Vagina (tissue), 2 donors: ENCODE data around the gene TAF7L. TPM values are rescaled to one million over a fixed set of nuclear protein-coding genes. Genes with fewer than 3 reads are reported as not detected.

Experiments
- DNase-seq, 2 donors: peaks; one replicate each; pipeline ENCODE4 v3.0.0-alpha.2; 2017; ENCODE audit errors: extremely low spot score in 2 of 2
- H3K27ac ChIP-seq: fragments of 200-600 bp; sonication (generic); one replicate; pipeline ENCODE4 v1.5.1; 2019
- H3K27me3 ChIP-seq: fragments of 200-600 bp; sonication (generic); one replicate; pipeline ENCODE4 v1.5.1; 2019
- H3K36me3 ChIP-seq, 2 donors: fragments of 200-600 bp; sonication (generic); one replicate each; pipeline ENCODE4 v1.5.1; 2017 to 2019
- H3K4me1 ChIP-seq: fragments of 200-600 bp; sonication (generic); one replicate; pipeline ENCODE4 v1.5.1; 2019
- H3K4me3 ChIP-seq, 2 donors: fragments of 200-600 bp; sonication (generic); 1 replicate in 1 of 2; 2 replicates in 1 of 2; pipeline ENCODE4 v1.5.1; 2016 to 2019
- H3K9me3 ChIP-seq: fragments of 200-600 bp; sonication (generic); one replicate; pipeline ENCODE4 v1.5.1; 2019
- POLR2A ChIP-seq, 2 donors: fragments of 450-650 bp; IDR thresholded peaks; one replicate each; pipeline ENCODE4 v1.6.1; 2017; ENCODE audit warnings: antibody characterized with exemption in 2 of 2, mild to moderate bottlenecking in 2 of 2, moderate library complexity in 2 of 2
- POLR2AphosphoS5 ChIP-seq, 2 donors: sonication (generic); formaldehyde crosslinking; IDR thresholded peaks; one replicate each; pipeline ENCODE4 v1.9.0; 2017; ENCODE audit warnings: antibody characterized with exemption in 2 of 2, mild to moderate bottlenecking in 2 of 2, low read depth in 1 of 2; ENCODE audit not compliant: insufficient read depth in 1 of 2
- intact Hi-C: fragments of 100-400 bp; cut with DNase I; formaldehyde crosslinking; loops from one replicate; pipeline ENCODE4 v1.15.1; 2023
- total RNA-seq: library from RNA; depleted of rRNA; stranded (reverse); fragments of >200 nt; gene quantifications from one replicate; pipeline ENCODE4 v1.2.3, GENCODE V29; 2016
- TF ChIP-seq, protein P1 (sequence below), 3 experiments: fragments of 450-650 bp in 2 of 3; fragments of 200-600 bp in 1 of 3; sonication (generic) in 1 of 3; IDR thresholded peaks; one replicate each; pipeline ENCODE4 v1.5.1; 2017 to 2019; ENCODE audit warnings: antibody characterized with exemption in 3 of 3, mild to moderate bottlenecking in 2 of 3, moderate library complexity in 2 of 3

TAF7L gene
- total RNA-seq, 1 donor from 2014 or later, result 2.5 TPM

DNA sequence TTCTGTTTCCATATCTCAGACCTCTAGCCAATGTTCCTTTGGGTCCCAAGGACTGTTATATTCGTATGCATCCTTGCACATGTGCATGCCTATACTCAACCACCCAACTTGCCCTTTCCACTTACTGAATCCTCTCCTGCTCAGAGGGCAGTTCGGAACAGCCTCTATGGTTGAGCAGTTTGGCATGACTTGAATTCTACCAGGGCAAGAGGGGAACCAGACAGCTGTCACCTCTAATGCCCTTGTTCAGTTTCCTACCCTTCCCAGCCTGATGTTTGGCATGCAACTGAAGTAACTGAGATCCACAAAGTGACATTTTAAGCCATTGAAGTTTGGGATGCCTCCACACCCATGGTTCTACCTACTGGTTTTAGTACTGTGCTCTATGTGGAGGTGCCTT, 54.1 kb downstream of the TAF7L start:
- Histone ChIP-seq H3K27ac (no peak overlapping the region), H3K4me3 (no peak overlapping the region), H3K27me3 (no peaks in the 10 kb centered on the region), H3K4me1 (no peaks in the 10 kb centered on the region), H3K36me3 (no peaks in the 10 kb centered on the region), H3K9me3 (no peaks in the 10 kb centered on the region)
- TF ChIP-seq, protein P1, sequence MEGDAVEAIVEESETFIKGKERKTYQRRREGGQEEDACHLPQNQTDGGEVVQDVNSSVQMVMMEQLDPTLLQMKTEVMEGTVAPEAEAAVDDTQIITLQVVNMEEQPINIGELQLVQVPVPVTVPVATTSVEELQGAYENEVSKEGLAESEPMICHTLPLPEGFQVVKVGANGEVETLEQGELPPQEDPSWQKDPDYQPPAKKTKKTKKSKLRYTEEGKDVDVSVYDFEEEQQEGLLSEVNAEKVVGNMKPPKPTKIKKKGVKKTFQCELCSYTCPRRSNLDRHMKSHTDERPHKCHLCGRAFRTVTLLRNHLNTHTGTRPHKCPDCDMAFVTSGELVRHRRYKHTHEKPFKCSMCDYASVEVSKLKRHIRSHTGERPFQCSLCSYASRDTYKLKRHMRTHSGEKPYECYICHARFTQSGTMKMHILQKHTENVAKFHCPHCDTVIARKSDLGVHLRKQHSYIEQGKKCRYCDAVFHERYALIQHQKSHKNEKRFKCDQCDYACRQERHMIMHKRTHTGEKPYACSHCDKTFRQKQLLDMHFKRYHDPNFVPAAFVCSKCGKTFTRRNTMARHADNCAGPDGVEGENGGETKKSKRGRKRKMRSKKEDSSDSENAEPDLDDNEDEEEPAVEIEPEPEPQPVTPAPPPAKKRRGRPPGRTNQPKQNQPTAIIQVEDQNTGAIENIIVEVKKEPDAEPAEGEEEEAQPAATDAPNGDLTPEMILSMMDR (IDR thresholded peaks at IDR 0.05), result no peak
- no peak for TF ChIP-seq POLR2A (IDR thresholded peaks at IDR 0.05)
- no peak for TF ChIP-seq POLR2AphosphoS5 (IDR thresholded peaks at IDR 0.05; ENCODE audit: insufficient read depth in 1 of 2, low read depth in 1 of 2)
- no peak for DNase-seq
- intact Hi-C loops, result loop anchor here (10.0 kb wide), 1 partner anchor 72 kb away; no protein-coding TSS in a partner anchor

DNA sequence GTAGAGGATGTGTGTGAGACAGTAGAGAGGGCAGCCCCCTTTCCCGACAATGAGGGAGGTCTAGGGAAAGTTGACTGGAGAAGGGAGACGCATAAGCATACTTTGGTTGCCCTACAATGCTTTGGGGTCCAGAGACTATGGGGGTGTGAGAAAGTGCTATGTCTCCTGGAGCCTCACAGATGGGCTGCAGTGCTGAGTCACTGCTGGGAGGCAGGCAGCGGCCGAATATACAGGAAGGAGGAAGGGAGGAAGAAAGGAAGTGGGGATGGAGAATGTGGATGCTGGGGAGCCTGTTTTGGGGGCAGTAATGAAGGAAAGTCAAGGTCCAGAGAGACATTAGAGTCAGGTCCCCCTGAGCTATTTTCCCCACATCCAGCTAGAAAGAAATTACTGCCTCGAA, 58.8 kb downstream of the TAF7L start:
- Histone ChIP-seq H3K9me3 (no peaks in the 10 kb centered on the region), H3K4me1 (no peaks in the 10 kb centered on the region), H3K27ac (no peak overlapping the region), H3K27me3 (no peaks in the 10 kb centered on the region), H3K4me3 (no peak overlapping the region), H3K36me3 (no peaks in the 10 kb centered on the region)
- intact Hi-C loops, result loop anchor here (10.0 kb wide), 1 partner anchor 68 kb away; no protein-coding TSS in a partner anchor
- DNase-seq, result no peak
- TF ChIP-seq POLR2AphosphoS5 (IDR thresholded peaks at IDR 0.05; ENCODE audit: insufficient read depth in 1 of 2, low read depth in 1 of 2) (no peak), POLR2A (IDR thresholded peaks at IDR 0.05) (no peak)
- TF ChIP-seq, protein P1 (IDR thresholded peaks at IDR 0.05), result no peak

DNA sequence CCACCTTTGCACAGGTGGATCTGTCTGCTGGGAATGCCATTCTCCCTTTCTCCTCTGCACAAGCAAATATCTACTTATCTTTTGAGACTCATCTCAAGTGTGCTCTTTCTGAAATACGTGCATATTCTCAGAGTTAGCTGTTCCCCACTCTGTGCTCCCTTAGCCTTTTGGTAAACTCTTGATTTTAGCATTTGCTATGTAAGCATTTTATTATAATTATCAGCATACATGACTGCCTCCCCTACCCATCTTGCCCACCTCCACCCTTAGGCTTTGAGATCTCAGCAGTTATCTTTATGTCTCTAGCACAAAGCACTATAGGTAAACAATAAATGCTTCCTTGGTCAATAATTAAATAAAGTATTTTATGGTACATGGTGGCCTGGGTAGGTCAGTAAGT, 60.1 kb downstream of the TAF7L start:
- Histone ChIP-seq H3K4me1 (no peaks in the 10 kb centered on the region), H3K36me3 (no peaks in the 10 kb centered on the region), H3K4me3 (no peak overlapping the region), H3K9me3 (no peaks in the 10 kb centered on the region), H3K27ac (no peak overlapping the region), H3K27me3 (no peaks in the 10 kb centered on the region)
- TF ChIP-seq, protein P1 (IDR thresholded peaks at IDR 0.05), result no peak
- no peak for TF ChIP-seq POLR2AphosphoS5 (IDR thresholded peaks at IDR 0.05; ENCODE audit: insufficient read depth in 1 of 2, low read depth in 1 of 2)
- no peak for TF ChIP-seq POLR2A (IDR thresholded peaks at IDR 0.05)
- no peak for DNase-seq
- intact Hi-C loops, result loop anchor here (10.0 kb wide), 1 partner anchor 66 kb away; no protein-coding TSS in a partner anchor

DNA sequence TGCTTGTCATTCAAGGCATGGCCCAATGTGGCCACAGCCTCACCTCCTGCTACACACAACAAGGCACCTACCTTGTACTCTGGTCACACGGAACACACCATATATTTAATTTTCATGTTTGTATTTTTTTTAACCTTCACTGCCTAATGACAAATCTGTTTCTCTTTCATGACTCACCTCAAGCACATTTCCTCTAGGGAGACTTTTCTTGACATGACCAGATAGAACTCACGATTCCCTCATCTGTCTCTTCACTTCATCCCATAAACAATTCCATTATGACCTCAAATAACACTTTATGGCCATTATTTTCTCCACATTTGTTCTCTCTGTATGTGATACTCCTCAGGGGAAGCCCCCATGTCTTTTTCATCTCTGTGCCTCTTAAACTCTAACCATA, 60.5 kb downstream of the TAF7L start:
- no peaks in the 10 kb centered on the region for H3K4me1 ChIP-seq
- TF ChIP-seq POLR2AphosphoS5 (IDR thresholded peaks at IDR 0.05; ENCODE audit: insufficient read depth in 1 of 2, low read depth in 1 of 2) (no peak), POLR2A (IDR thresholded peaks at IDR 0.05) (no peak)
- TF ChIP-seq, protein P1 (IDR thresholded peaks at IDR 0.05), result no peak
- no peak overlapping the region for H3K4me3 ChIP-seq
- intact Hi-C loops, result loop anchor here (10.0 kb wide), 1 partner anchor 66 kb away; no protein-coding TSS in a partner anchor
- H3K27ac ChIP-seq, result no peak overlapping the region
- H3K36me3 ChIP-seq, result no peaks in the 10 kb centered on the region
- no peak for DNase-seq
- H3K27me3 ChIP-seq, result no peaks in the 10 kb centered on the region
- H3K9me3 ChIP-seq, result no peaks in the 10 kb centered on the region

DNA sequence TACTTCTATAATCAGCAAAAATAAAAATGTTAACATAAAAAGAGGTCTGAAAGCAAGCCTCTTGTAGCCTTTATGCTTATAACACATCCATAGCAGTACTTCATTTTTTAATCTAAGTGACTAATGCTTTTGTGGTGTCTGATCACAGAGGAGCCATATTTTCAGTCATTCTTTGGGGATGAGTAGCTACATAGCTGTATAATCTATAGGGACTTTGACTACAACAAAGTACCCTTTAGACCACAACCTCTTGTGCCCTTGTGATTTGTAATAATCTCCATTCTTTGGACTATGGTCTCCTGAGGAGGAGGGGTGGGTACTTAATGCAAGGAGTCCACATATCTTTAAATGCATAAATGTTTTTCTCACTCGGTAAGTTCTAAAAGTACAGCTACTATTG, 62.0 kb downstream of the TAF7L start:
- H3K36me3 ChIP-seq, result no peaks in the 10 kb centered on the region
- H3K9me3 ChIP-seq, result no peaks in the 10 kb centered on the region
- H3K27me3 ChIP-seq, result no peaks in the 10 kb centered on the region
- no peak for DNase-seq
- no peak overlapping the region for H3K27ac ChIP-seq
- no peaks in the 10 kb centered on the region for H3K4me1 ChIP-seq
- no peak overlapping the region for H3K4me3 ChIP-seq
- TF ChIP-seq POLR2AphosphoS5 (IDR thresholded peaks at IDR 0.05; ENCODE audit: insufficient read depth in 1 of 2, low read depth in 1 of 2) (no peak), POLR2A (IDR thresholded peaks at IDR 0.05) (no peak)
- TF ChIP-seq, protein P1 (IDR thresholded peaks at IDR 0.05), result no peak
- intact Hi-C loops, result no loop called here
